DND-41 (cell line): ENCODE data around the gene SLC2A4RG.

Experiments used
- ATAC-seq: fragments of 200-7000 bp; cut with Tn5 transposase; 3 replicates; pipeline ENCODE4 v1.9.1; 2021; ENCODE audit warnings: low read depth; ENCODE audit not compliant: insufficient read depth
- DNase-seq: peaks from one replicate; pipeline ENCODE4 v3.0.0-alpha.2; 2020
- H2AFZ ChIP-seq: 2 replicates; pipeline ENCODE4 v1.6.0; 2012; ENCODE audit warnings: low read depth, low read length
- H3K27ac ChIP-seq: 2 replicates; pipeline ENCODE4 v1.5.1; 2012; ENCODE audit warnings: low read length, inconsistent platforms
- H3K27me3 ChIP-seq: fragments of 200-600 bp; sonication (generic); 2 replicates; pipeline ENCODE4 v1.6.0; 2012; ENCODE audit warnings: low read length, mild to moderate bottlenecking, inconsistent platforms; ENCODE audit not compliant: insufficient read depth, poor library complexity
- H3K36me3 ChIP-seq: 2 replicates; pipeline ENCODE4 v1.5.1; 2012; ENCODE audit warnings: low read length, inconsistent platforms; ENCODE audit not compliant: insufficient read depth
- H3K4me1 ChIP-seq: 2 replicates; pipeline ENCODE4 v1.5.1; 2012; ENCODE audit warnings: mild to moderate bottlenecking, low read length; ENCODE audit not compliant: insufficient read depth
- H3K4me2 ChIP-seq: 2 replicates; pipeline ENCODE4 v1.6.0; 2012; ENCODE audit warnings: mild to moderate bottlenecking, moderate library complexity, low read length, inconsistent platforms; ENCODE audit not compliant: insufficient read depth
- H3K4me3 ChIP-seq, 2 experiments: fragments of 200-600 bp in 1 of 2; shearing (Covaris generic) in 1 of 2; 2 replicates each; pipeline ENCODE4 v1.5.1; 2012 to 2016; ENCODE audit warnings: inconsistent platforms in 2 of 2, low read length in 2 of 2, mild to moderate bottlenecking in 2 of 2, low read depth in 1 of 2, moderate library complexity in 1 of 2
- H3K79me2 ChIP-seq: 2 replicates; pipeline ENCODE4 v1.6.0; 2012; ENCODE audit warnings: low read length, inconsistent platforms; ENCODE audit not compliant: insufficient read depth
- H3K9ac ChIP-seq: 2 replicates; pipeline ENCODE4 v1.6.0; 2012; ENCODE audit warnings: low read depth, mild to moderate bottlenecking, inconsistent platforms, low read length, moderate library complexity
- H3K9me3 ChIP-seq: 2 replicates; pipeline ENCODE4 v1.5.1; 2012; ENCODE audit warnings: low read length, moderate library complexity, mild to moderate bottlenecking, inconsistent platforms; ENCODE audit not compliant: insufficient read depth, severe bottlenecking
- H4K20me1 ChIP-seq: 2 replicates; pipeline ENCODE4 v1.6.0; 2012; ENCODE audit warnings: low read length; ENCODE audit not compliant: insufficient read depth
- CTCF ChIP-seq: IDR thresholded peaks from 2 replicates; pipeline ENCODE4 v1.5.1; 2012; ENCODE audit warnings: borderline replicate concordance, low read length, moderate library complexity, mild to moderate bottlenecking; ENCODE audit not compliant: poor library complexity, severe bottlenecking; ENCODE audit errors: extremely low read depth
- EZH2 ChIP-seq: IDR thresholded peaks from 3 replicates; pipeline ENCODE4 v1.6.1; 2012; ENCODE audit warnings: borderline replicate concordance, low read depth, mild to moderate bottlenecking, moderate library complexity, low read length, inconsistent platforms; ENCODE audit not compliant: severe bottlenecking

SLC2A4RG gene

GRCh38 chr20:63787749-63788148 lies 48.2 kb downstream of the SLC2A4RG start:
- no peak for ATAC-seq

DNA sequence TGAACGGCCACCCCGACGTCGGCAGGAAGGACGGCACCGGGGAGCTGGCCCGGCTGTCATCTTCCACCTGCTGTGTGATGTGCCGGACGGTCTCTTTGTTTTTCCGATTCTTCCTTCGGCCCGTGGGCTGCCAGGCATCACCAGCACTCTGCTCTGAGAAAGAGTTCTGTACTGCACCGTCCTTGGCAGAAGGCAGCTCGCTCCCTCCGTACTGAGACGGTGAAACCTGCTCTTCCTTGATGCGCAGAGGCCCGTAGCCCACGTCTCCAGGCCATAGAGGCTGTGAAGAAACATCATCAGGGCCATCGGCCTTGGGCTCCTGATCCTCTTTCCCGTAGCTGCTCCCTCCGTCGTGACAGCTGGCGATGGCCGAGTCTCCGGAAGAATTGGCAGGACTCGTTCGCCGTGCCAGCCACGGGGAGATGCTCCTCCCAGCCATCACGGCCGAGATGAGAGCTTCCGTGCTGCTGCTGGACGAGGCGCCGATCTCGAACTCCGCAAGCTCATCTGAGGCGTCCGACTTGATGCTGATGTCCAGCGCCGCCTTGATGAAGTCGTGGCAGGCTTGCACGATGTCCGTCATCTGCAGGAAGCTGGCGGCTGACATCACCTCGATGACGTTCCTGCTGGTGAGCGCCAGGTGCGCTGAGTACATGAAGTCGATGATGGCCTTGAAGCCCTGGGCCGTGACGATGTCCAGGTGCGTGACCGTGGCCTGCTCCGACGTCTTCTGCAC lies 50.4 kb downstream of the SLC2A4RG start:
- no peak for DNase-seq
- no peaks in the 10 kb centered on the region for H3K9me3 ChIP-seq
- peaks cover 4% of the 10 kb centered on the region for H4K20me1 ChIP-seq
- H3K4me1 ChIP-seq = 0 out of 2 replicates have a peak, but pooled peaks cover 4% of the 10 kb centered on the region
- peaks cover 10% of the 10 kb centered on the region for H3K27me3 ChIP-seq
- H3K4me2 ChIP-seq = no peak overlapping the region
- H2AFZ ChIP-seq = no peak overlapping the region
- H3K4me3 ChIP-seq = no peak overlapping the region
- no peaks in the 10 kb centered on the region for H3K36me3 ChIP-seq
- no peak overlapping the region for H3K27ac ChIP-seq
- H3K9ac ChIP-seq = no peak overlapping the region
- no peak for ATAC-seq
- no peaks in the 10 kb centered on the region for H3K79me2 ChIP-seq
- TF ChIP-seq CTCF (no peak), EZH2 (no peak)

More at GRCh38 chr20:63787749-63788148, 48.2 kb downstream of the SLC2A4RG start:
- H3K27me3 ChIP-seq = no peaks in the 10 kb centered on the region
- no peak overlapping the region for H3K27ac ChIP-seq
- H3K4me3 ChIP-seq = no peak overlapping the region
- no peak for TF ChIP-seq CTCF
- TF ChIP-seq EZH2 = no peak
- H3K9me3 ChIP-seq = no peaks in the 10 kb centered on the region
- DNase-seq = no peak
- H3K36me3 ChIP-seq = no peaks in the 10 kb centered on the region
- no peaks in the 10 kb centered on the region for H3K79me2 ChIP-seq
- H3K9ac ChIP-seq = no peak overlapping the region
- H3K4me2 ChIP-seq = no peak overlapping the region
- 0 out of 2 replicates have a peak, but pooled peaks cover 4% of the 10 kb centered on the region for H3K4me1 ChIP-seq
- no peak overlapping the region for H2AFZ ChIP-seq
- no peaks in the 10 kb centered on the region; the same call in 1 of the 2 replicates for H4K20me1 ChIP-seq

GRCh38 chr20:63790572-63791168 lies 51.1 kb downstream of the SLC2A4RG start:
- Histone ChIP-seq H3K4me1 (0 out of 2 replicates have a peak, but pooled peaks cover 4% of the 10 kb centered on the region), H3K9ac (no peak overlapping the region), H3K4me2 (no peak overlapping the region), H2AFZ (no peak overlapping the region), H3K36me3 (no peaks in the 10 kb centered on the region), H3K27ac (no peak overlapping the region), H3K27me3 (peaks cover 16% of the 10 kb centered on the region), H3K9me3 (no peaks in the 10 kb centered on the region), H3K79me2 (no peaks in the 10 kb centered on the region), H3K4me3 (no peak overlapping the region), H4K20me1 (peaks cover 4% of the 10 kb centered on the region)
- no peak for DNase-seq
- no peak for ATAC-seq
- TF ChIP-seq CTCF (no peak), EZH2 (no peak)
